CD4-positive, alpha-beta T cell treated with Interleukin-6 at 100 ng/mL for 8 hours (primary cell): ENCODE measurements around the gene CD34.
"Not testable (repeated sequence)": the region's sequence is repeated elsewhere in the genome, so short reads cannot be mapped to it uniquely, and the experiment has no call there.

Experiments used
- DNase-seq: peaks from one replicate; pipeline ENCODE4 v3.0.0-alpha.2; 2020; ENCODE audit warnings: mixed read lengths, low spot score

CD34 gene, protein sequence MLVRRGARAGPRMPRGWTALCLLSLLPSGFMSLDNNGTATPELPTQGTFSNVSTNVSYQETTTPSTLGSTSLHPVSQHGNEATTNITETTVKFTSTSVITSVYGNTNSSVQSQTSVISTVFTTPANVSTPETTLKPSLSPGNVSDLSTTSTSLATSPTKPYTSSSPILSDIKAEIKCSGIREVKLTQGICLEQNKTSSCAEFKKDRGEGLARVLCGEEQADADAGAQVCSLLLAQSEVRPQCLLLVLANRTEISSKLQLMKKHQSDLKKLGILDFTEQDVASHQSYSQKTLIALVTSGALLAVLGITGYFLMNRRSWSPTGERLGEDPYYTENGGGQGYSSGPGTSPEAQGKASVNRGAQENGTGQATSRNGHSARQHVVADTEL

GRCh38 chr1:207910591-207911354 is at the start of gene CD34:
CD34 (minus strand) TSS chr1:207911125; CDS start chr1:207911080, 45 bp downstream.
- DNase-seq, result no peak

GRCh38 chr1:207960346-207960745 is 49.4 kb upstream of the CD34 start:
- no peak for DNase-seq

GRCh38 chr1:207959910-207960309 is 49.0 kb upstream of the CD34 start:
- no peak for DNase-seq

- DNase-seq, result no peak
These were observed 48.4 kb upstream of the CD34 start for GRCh38 chr1:207959141-207959825.

DNA sequence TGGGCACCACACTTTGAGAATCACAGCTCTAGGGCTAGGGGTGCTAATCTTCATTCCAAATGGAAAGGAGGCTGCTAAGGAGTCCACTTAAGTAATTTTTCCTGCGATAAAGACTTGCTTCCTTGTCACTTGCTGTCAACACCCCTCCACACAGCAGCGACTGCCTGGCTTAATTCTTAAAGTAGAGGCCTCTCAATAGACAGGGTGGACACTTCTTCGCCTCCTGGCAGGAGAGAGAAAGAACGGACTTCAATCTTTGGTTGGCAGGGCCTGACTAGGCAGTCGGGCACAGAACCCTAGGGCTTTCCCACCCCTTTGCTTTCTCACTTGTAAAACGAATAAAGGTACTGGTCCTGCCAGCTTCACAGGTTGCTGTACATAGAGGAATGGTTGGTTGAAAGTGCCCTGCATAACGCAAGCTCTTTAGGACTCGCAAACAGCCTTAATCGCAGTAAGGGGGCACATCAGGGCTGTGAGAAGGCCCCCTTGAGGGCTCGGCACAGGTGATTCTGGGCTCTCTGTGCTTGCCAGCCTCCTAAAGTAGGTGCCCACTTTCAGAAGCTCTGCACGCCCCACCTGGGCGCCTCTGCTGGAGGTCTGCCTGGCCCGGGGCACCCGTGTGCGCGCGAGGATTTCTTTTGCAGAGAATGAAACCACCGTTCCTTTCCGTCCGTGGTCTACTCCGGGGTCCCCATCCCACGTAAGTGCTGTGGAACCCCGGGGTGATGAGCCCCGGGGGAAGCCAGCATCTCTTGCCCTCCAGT is 47.6 kb upstream of the CD34 start:
- DNase-seq, result no peak

DNA sequence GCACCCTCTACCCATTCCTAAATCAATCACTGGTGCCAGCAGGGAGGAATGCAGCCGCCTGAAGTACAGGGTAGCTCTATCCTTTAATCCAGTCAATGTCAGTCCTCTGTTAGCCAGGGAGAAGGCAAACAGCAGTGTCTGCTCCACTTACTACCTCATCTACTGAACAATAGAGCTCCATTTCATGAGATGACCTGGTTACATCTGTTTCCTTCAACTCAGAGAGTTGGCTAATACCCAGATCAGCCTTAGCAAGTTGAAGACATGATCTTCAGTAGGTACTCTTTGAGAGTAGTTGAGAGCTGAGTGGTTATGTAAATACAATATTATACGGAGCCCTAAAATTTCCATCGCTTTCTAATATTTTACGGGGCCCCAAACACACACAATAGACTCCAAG is 46.1 kb upstream of the CD34 start:
- DNase-seq, result no peak

GRCh38 chr1:207954104-207954503 is 43.2 kb upstream of the CD34 start:
- no peak for DNase-seq

DNA sequence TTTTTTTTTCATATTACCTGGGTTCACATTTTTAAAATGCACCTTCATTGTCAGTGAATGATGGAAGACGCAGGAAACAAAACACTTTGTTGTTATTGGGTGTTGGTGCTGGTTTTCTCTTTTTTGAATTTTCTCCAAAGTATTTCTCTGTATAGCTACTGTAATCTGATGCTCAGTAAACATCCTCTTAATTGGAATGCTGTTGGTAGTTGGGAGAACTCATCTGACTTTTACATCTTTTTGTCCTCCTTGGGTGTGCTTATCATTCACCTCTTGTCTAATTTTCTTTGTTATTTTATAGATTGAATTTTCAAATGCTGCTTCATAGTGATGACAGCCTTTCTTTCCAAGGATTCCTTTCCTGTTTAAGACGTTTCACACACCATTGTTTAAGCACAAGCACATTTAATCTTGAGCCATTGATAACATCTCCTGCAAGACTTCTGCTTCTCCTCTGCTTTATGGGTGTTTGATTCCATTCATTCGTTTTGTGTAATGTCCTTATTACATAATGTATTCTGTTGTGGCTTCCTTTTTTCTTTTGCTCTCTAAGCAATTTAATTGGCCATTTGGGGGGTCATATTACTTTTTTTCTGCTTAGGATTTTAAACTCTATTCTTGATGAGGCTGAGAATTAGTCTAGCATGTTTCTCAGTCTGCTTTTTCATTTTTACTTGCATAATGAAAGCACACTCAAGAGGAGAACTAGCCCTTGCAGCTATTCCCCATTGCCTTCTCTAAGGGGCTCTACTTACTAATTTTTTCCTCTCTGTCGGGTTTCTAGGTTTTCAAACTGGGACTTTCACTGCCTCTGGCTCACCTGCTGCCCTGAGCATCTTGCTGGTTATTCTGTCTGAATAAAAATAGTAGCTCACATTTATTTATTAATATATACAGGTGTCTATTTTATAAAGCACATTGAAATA is 42.0 kb upstream of the CD34 start:
- no peak for DNase-seq

- no peak for DNase-seq
These were observed 40.7 kb upstream of the CD34 start for GRCh38 chr1:207951652-207952051.

DNA sequence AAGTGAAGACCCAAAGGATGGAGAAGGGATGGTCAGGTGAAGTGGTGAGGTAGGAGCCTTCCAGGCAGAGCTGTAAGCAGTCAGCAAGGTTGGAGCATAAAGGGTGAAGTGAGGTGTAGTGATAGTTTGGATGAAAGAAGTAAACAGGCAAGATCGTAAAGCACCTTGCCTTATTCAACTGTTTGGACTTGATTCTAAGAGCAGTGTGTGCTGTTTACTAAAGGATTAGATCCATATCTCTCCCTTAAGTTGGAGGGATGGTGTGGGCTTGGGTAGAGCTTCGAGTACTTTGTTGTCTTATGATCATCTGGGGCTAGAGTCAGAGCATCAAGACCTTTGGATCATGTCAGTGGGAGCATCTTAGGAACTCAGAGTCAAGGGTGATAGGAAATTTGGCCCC is 39.8 kb upstream of the CD34 start:
- DNase-seq, result no peak

DNA sequence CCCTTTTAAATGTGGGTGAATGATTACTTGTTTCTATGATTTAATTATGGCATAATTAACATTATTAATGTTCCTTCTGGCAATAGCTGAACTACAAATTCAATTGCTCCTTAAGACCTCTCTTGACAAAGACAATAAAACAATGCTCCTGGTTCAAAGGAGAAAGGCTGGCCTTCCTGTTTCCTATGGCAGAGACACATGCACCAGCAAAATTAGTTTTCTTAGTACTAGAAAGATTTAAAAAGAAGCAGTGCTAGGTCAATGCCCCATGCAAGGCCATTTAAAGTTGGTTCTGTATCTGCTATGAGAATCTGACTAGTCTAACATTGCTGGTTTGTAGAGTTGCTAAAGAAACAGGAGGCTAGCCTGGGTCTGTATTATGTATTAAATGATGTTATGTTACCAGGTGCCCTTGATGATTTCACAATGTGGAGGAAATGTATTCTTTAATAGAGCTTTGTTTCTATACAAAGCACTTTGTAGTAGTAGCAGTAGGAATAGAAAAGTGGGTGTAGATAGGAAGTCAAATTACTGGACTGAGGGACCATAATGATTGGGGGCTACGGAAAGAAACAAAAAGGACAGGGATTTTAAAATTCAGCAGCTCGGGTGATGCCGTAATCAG is 38.8 kb upstream of the CD34 start:
- no peak for DNase-seq

GRCh38 chr1:207948536-207949250 is 37.8 kb upstream of the CD34 start:
- no peak for DNase-seq

GRCh38 chr1:207946756-207947155 is 35.8 kb upstream of the CD34 start:
- no peak for DNase-seq

DNA sequence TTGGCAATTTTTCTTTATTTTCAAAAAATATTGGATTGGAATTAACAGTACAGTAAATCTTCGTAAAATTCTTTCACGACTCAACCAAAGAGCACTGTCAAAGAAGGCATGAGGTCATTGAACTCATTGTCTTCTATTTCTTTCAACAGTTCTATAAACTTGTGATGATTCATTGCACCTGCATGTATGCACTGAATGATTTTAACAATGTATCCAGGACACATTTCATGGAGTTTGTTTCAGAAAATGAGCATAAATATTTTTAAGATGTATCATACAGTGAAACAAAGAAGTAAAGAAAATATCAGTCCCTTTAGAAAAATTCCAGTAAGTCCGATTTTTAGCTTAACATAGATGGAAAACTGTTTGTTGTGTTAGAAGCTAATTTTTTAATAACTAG is 33.6 kb upstream of the CD34 start:
- DNase-seq, result no peak

DNA sequence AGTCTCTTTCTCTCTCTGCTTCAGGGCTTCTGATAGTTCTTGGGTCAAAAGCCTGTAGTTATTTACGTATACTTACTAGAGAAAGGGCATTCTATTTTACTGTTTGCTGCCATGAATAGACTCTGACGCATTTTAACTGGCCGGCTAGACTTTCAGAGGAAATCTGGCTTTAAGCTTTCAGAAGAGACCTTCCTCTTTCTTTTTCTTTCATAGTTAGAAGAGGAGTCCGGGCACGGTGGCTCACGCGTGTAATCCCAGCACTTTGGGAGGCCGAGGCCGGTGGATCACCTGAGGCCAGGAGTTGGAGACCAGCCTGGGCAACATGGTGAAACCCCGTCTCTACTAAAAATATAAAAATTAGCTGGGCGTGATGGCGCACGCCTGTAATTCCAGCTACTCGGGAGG is 31.4 kb upstream of the CD34 start:
- DNase-seq, result not testable (repeated sequence)

DNA sequence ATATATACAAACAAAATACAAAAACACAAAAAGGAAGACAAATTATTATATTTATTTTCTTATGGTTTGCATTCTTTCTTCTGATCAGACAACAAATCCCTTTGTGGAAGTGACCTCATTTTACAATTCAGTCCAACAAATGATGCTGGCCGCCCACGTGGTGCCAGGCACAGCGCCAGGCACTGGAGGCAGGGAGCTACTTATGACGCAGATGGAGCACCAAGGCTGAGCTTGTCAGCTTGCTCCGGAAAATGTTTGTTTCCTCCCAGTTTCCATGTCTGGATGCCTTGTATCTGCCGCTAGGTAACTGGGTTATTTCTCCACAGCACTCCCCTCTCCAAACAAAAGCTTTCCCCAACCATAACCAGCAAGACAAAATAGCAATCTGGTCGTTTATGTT is 30.7 kb upstream of the CD34 start:
- DNase-seq, result no peak

DNA sequence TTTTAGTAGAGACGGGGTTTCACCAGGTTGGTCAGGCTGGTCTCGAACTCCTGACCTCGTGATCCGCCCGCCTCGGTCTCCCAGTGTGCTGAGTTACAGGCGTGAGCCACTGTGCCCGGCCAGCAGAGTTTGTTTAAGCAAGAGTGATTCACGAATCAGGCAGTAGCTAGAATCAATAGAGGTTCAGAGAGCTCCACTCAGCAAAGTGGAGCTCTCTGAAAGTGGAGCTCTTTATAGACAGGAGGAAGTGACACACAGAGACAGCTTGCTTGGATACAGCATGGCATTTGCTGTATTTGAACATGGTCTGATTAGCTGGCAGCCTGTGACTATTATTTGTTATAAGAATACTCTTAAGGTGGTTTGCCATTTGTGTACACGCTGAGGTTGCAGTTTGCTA is 27.1 kb upstream of the CD34 start:
- no peak for DNase-seq

DNA sequence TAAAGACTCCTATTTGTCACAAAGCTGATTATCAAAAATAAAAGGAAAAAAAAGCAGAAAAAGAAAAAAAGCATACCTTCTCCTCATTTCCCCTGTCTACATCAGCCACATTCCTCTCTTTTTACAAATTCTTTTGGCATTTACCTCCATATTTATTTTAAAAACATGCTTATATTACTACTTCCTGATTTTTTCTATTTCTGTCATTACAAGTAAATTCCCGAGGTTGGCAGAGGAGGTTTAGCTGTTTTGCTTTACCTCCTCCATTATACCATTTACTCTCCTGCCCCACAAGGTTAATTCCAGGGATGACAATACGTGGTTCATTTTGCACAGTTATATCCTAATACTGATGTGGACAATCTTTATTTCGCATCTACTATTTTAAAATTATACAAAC is 26.3 kb upstream of the CD34 start:
- DNase-seq, result no peak

DNA sequence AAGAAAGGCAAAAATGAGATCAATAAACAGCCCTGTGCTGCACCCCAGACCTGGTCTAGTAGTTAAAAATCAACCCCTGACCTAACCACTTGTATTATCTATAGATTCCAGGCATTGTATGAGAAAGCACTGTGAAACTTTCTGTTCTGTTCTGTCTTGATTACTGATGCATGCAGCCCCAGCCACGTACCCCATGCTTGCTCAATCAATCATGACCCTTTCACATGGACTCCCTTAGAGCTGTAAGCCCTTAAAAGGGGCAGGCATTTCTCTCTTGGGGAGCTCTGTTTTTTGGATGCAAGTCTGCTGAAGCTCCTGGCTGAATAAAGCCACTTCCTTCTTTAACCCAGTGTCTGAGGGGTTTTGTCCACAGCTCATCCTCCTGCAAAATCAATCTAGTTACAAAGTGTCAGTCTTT is 24.2 kb upstream of the CD34 start:
- no peak for DNase-seq
